Trophoblast cell (in vitro differentiated cells and primary cell): Measurements from ENCODE around the gene OR5K2. TPM values are rescaled to one million over a fixed set of nuclear protein-coding genes. Genes with fewer than 3 reads are reported as not detected.

Source experiments
- DNase-seq, 2 donors: peaks; one replicate each; pipeline ENCODE4 v3.0.0-alpha.2; 2016
- H2AFZ ChIP-seq: 2 replicates; pipeline ENCODE4 v1.6.1; 2013; ENCODE audit warnings: low read length, moderate library complexity, mild to moderate bottlenecking; ENCODE audit not compliant: insufficient read depth, poor library complexity
- H2AK5ac ChIP-seq: 2 replicates; pipeline ENCODE4 v1.6.1; 2013; ENCODE audit warnings: mild to moderate bottlenecking, low read length
- H2BK120ac ChIP-seq: 2 replicates; pipeline ENCODE4 v1.6.1; 2013; ENCODE audit warnings: low read length, mild to moderate bottlenecking, moderate library complexity; ENCODE audit not compliant: insufficient read depth, poor library complexity
- H2BK12ac ChIP-seq: 2 replicates; pipeline ENCODE4 v1.6.1; 2013; ENCODE audit warnings: mild to moderate bottlenecking, low read length, moderate library complexity
- H2BK5ac ChIP-seq: 2 replicates; pipeline ENCODE4 v1.6.1; 2013; ENCODE audit warnings: low read length, low read depth, moderate library complexity, mild to moderate bottlenecking; ENCODE audit not compliant: poor library complexity
- H3K14ac ChIP-seq: 2 replicates; pipeline ENCODE4 v1.6.1; 2013; ENCODE audit warnings: mild to moderate bottlenecking, low read length
- H3K18ac ChIP-seq: 2 replicates; pipeline ENCODE4 v1.6.1; 2013; ENCODE audit warnings: mild to moderate bottlenecking, low read length
- H3K23ac ChIP-seq: 2 replicates; pipeline ENCODE4 v1.6.1; 2013; ENCODE audit warnings: low read length
- H3K27ac ChIP-seq: 2 replicates; pipeline ENCODE4 v1.5.1; 2013; ENCODE audit warnings: low read depth, mild to moderate bottlenecking, inconsistent platforms, low read length, moderate library complexity
- H3K27me3 ChIP-seq: 2 replicates; pipeline ENCODE4 v1.6.1; 2013; ENCODE audit warnings: inconsistent platforms, mild to moderate bottlenecking, low read length, moderate library complexity; ENCODE audit not compliant: insufficient read depth
- H3K36me3 ChIP-seq, 2 experiments: 1 replicate in 1 of 2; 2 replicates in 1 of 2; pipeline ENCODE4 v1.6.1; 2013; ENCODE audit warnings: low read length in 2 of 2, mild to moderate bottlenecking in 2 of 2, moderate library complexity in 1 of 2; ENCODE audit not compliant: insufficient read depth in 2 of 2, control insufficient read depth in 1 of 2
- H3K4ac ChIP-seq: 2 replicates; pipeline ENCODE4 v1.6.1; 2013; ENCODE audit warnings: low read depth, mild to moderate bottlenecking, low read length, moderate library complexity
- H3K4me1 ChIP-seq, 2 experiments: 1 replicate in 1 of 2; 2 replicates in 1 of 2; pipeline ENCODE4 v1.6.1; 2013; ENCODE audit warnings: low read length in 2 of 2, mild to moderate bottlenecking in 2 of 2, moderate library complexity in 1 of 2; ENCODE audit not compliant: insufficient read depth in 2 of 2, control insufficient read depth in 1 of 2
- H3K4me2 ChIP-seq: 2 replicates; pipeline ENCODE4 v1.6.1; 2013; ENCODE audit warnings: inconsistent platforms, mild to moderate bottlenecking, low read length, moderate library complexity
- H3K4me3 ChIP-seq: 2 replicates; pipeline ENCODE4 v1.5.1; 2013; ENCODE audit warnings: mild to moderate bottlenecking, low read depth, low read length, inconsistent platforms
- H3K79me1 ChIP-seq: one replicate; pipeline ENCODE4 v1.6.1; 2013; ENCODE audit warnings: low read length
- H3K79me2 ChIP-seq: 2 replicates; pipeline ENCODE4 v1.6.1; 2013; ENCODE audit warnings: low read length, mild to moderate bottlenecking; ENCODE audit not compliant: control insufficient read depth, insufficient read depth, poor library complexity
- H3K9ac ChIP-seq: 2 replicates; pipeline ENCODE4 v1.6.1; 2013; ENCODE audit warnings: mild to moderate bottlenecking, low read length
- H3K9me3 ChIP-seq: 2 replicates; pipeline ENCODE4 v1.6.1; 2013; ENCODE audit warnings: low read depth, mild to moderate bottlenecking, control low read depth, inconsistent platforms, low read length; ENCODE audit not compliant: insufficient read depth
- H4K12ac ChIP-seq: 2 replicates; pipeline ENCODE4 v1.6.1; 2013; ENCODE audit warnings: low read depth, mild to moderate bottlenecking, low read length, moderate library complexity
- H4K8ac ChIP-seq: 2 replicates; pipeline ENCODE4 v1.6.1; 2013; ENCODE audit warnings: low read depth, mild to moderate bottlenecking, low read length, moderate library complexity
- H4K91ac ChIP-seq: one replicate; pipeline ENCODE4 v1.6.1; 2013; ENCODE audit warnings: low read depth, mild to moderate bottlenecking, low read length, moderate library complexity
- WGBS: extraction: QIAGEN DNeasy Blood & Tissue Kit; methylation state at CpG from one replicate; pipeline ENCODE4 v1.1.7; 2013; ENCODE audit warnings: missing lambda C conversion rate; ENCODE audit not compliant: insufficient read length, insufficient coverage; ENCODE audit errors: extremely low coverage; 5-methylcytosine and 5-hydroxymethylcytosine counted together
- polyA plus RNA-seq: library from polyadenylated mRNA; stranded (reverse); fragments of 200-250 nt; gene quantifications from 2 replicates; pipeline ENCODE4 v1.2.3, GENCODE V29; 2013

Gene OR5K2
- not detected in 2 replicates for polyA plus RNA-seq

GRCh38 chr3:98497381-98497780 lies at the start of gene OR5K2:
Gene OR5K2 (plus strand): TSS chr3:98497681. CDS start chr3:98497681, 0 bp downstream.
- H3K36me3 ChIP-seq: no peaks in the 10 kb centered on the region
- WGBS: no CpG with 5 or more reads among the region's 2 CpGs

GRCh38 chr3:98449606-98450193 lies 47.8 kb upstream of the OR5K2 start:
- H3K4ac ChIP-seq: no peak overlapping the region
- no peak overlapping the region for H2BK5ac ChIP-seq
- no peaks in the 10 kb centered on the region for H3K79me2 ChIP-seq
- H3K4me1 ChIP-seq: no peaks in the 10 kb centered on the region
- H2BK120ac ChIP-seq: no peak overlapping the region
- no peaks in the 10 kb centered on the region for H3K27me3 ChIP-seq
- H3K4me3 ChIP-seq: no peak overlapping the region
- H4K8ac ChIP-seq: no peak overlapping the region
- H3K23ac ChIP-seq: no peak overlapping the region
- H4K91ac ChIP-seq: no peak overlapping the region
- H3K27ac ChIP-seq: no peak overlapping the region
- H3K18ac ChIP-seq: no peak overlapping the region
- H2BK12ac ChIP-seq: no peak overlapping the region
- H2AFZ ChIP-seq: no peak overlapping the region
- no peak overlapping the region for H3K14ac ChIP-seq
- no peaks in the 10 kb centered on the region for H3K36me3 ChIP-seq
- DNase-seq: no peak
- no peak overlapping the region for H4K12ac ChIP-seq
- H3K4me2 ChIP-seq: no peak overlapping the region
- H3K9me3 ChIP-seq: no peaks in the 10 kb centered on the region
- no CpG with 5 or more reads among the region's 7 CpGs for WGBS
- H3K79me1 ChIP-seq: no peaks in the 10 kb centered on the region
- no peak overlapping the region for H3K9ac ChIP-seq
- no peak overlapping the region for H2AK5ac ChIP-seq

More at GRCh38 chr3:98497381-98497780, at the start of gene OR5K2:
- Histone ChIP-seq H2BK5ac (no peak within 1 kb of the TSS), H3K79me2 (no peaks in the 10 kb centered on the region), H2AFZ (no peak within 1 kb of the TSS), H3K4me3 (no peak within 1 kb of the TSS), H3K9ac (no peak within 1 kb of the TSS), H4K12ac (no peak within 1 kb of the TSS), H3K14ac (no peak within 1 kb of the TSS), H3K27me3 (no peaks in the 10 kb centered on the region), H2AK5ac (no peak within 1 kb of the TSS), H4K91ac (no peak within 1 kb of the TSS), H3K18ac (no peak within 1 kb of the TSS), H2BK120ac (no peak within 1 kb of the TSS), H3K27ac (no peak within 1 kb of the TSS), H3K9me3 (no peaks in the 10 kb centered on the region), H3K23ac (no peak within 1 kb of the TSS), H4K8ac (no peak within 1 kb of the TSS), H3K4me2 (no peak within 1 kb of the TSS), H3K4me1 (no peaks in the 10 kb centered on the region), H3K79me1 (no peaks in the 10 kb centered on the region), H3K4ac (no peak within 1 kb of the TSS), H2BK12ac (no peak within 1 kb of the TSS)
- DNase-seq: no peak

GRCh38 chr3:98450372-98450771 lies 47.1 kb upstream of the OR5K2 start:
- Histone ChIP-seq H3K79me2 (no peaks in the 10 kb centered on the region), H4K8ac (no peak overlapping the region), H4K12ac (no peak overlapping the region), H2BK120ac (no peak overlapping the region), H3K14ac (no peak overlapping the region), H3K4ac (no peak overlapping the region), H3K4me3 (no peak overlapping the region), H3K79me1 (no peaks in the 10 kb centered on the region), H2BK5ac (no peak overlapping the region), H3K23ac (no peak overlapping the region), H2AK5ac (no peak overlapping the region), H3K27me3 (no peaks in the 10 kb centered on the region), H2BK12ac (no peak overlapping the region), H3K36me3 (no peaks in the 10 kb centered on the region), H2AFZ (no peak overlapping the region), H3K4me1 (no peaks in the 10 kb centered on the region), H3K9ac (no peak overlapping the region), H3K9me3 (no peaks in the 10 kb centered on the region), H3K27ac (no peak overlapping the region), H3K18ac (no peak overlapping the region), H4K91ac (no peak overlapping the region), H3K4me2 (no peak overlapping the region)
- WGBS: no CpG with 5 or more reads among the region's 4 CpGs
- DNase-seq: no peak

- Histone ChIP-seq H3K4me3 (no peak overlapping the region), H4K8ac (no peak overlapping the region), H2BK5ac (no peak overlapping the region), H3K4me2 (no peak overlapping the region), H3K4ac (no peak overlapping the region), H3K79me2 (no peaks in the 10 kb centered on the region), H2AK5ac (no peak overlapping the region), H2BK120ac (no peak overlapping the region), H3K4me1 (no peaks in the 10 kb centered on the region), H2BK12ac (no peak overlapping the region), H2AFZ (no peak overlapping the region), H4K91ac (no peak overlapping the region), H3K14ac (no peak overlapping the region), H3K27me3 (no peaks in the 10 kb centered on the region), H3K18ac (no peak overlapping the region), H3K23ac (no peak overlapping the region), H4K12ac (no peak overlapping the region), H3K9ac (no peak overlapping the region), H3K79me1 (no peaks in the 10 kb centered on the region), H3K36me3 (no peaks in the 10 kb centered on the region), H3K27ac (no peak overlapping the region), H3K9me3 (no peaks in the 10 kb centered on the region)
- no peak for DNase-seq
Measured at GRCh38 chr3:98453827-98454226, 43.7 kb upstream of the OR5K2 start.
